Astrocyte of the spinal cord (primary cell): ENCODE results near the gene NANOGP8.

Experiments used
- DNase-seq: peaks from one replicate; pipeline ENCODE4 v3.0.0; 2011; ENCODE audit warnings: low read depth, low spot score
- H3K4me3 ChIP-seq: 2 replicates; pipeline ENCODE4 v1.5.1; 2011; ENCODE audit warnings: low read depth, mild to moderate bottlenecking, low read length, moderate library complexity
- CTCF ChIP-seq: IDR thresholded peaks from 2 replicates; pipeline ENCODE4 v1.5.1; 2012; ENCODE audit warnings: low read depth, mild to moderate bottlenecking, low read length, inconsistent platforms
- in situ Hi-C: cut with HindIII; loops from 2 replicates; pipeline ENCODE4 v1.10.0; 2017; ENCODE audit warnings: low sequenced_read_pairs

The NANOGP8 gene

GRCh38 chr15:35061825-35062737, 23.0 kb downstream of the NANOGP8 start:
- H3K4me3 ChIP-seq, result no peak overlapping the region
- in situ Hi-C loops, result no loop called here
- no peak for TF ChIP-seq CTCF
- no peak for DNase-seq

GRCh38 chr15:35061161-35061824, 23.8 kb downstream of the NANOGP8 start:
- no peak for DNase-seq
- H3K4me3 ChIP-seq, result no peak overlapping the region
- no peak for TF ChIP-seq CTCF
- in situ Hi-C loops, result no loop called here

GRCh38 chr15:35060591-35060990, 24.5 kb downstream of the NANOGP8 start:
- TF ChIP-seq CTCF, result no peak
- no peak for DNase-seq
- in situ Hi-C loops, result no loop called here
- no peak overlapping the region for H3K4me3 ChIP-seq

GRCh38 chr15:35058534-35059054, 26.5 kb downstream of the NANOGP8 start:
- in situ Hi-C loops, result no loop called here
- no peak for DNase-seq
- no peak overlapping the region for H3K4me3 ChIP-seq
- no peak for TF ChIP-seq CTCF

- no peak for TF ChIP-seq CTCF
- DNase-seq, result no peak
- in situ Hi-C loops, result no loop called here
- no peak overlapping the region for H3K4me3 ChIP-seq
Observed at GRCh38 chr15:35055416-35056105, 29.5 kb downstream of the NANOGP8 start.

- in situ Hi-C loops, result no loop called here
- no peak for DNase-seq
- TF ChIP-seq CTCF, result no peak
- H3K4me3 ChIP-seq, result no peak overlapping the region
Observed at GRCh38 chr15:35054380-35054779, 30.7 kb downstream of the NANOGP8 start.
